ENCODE results near the gene RPL15.

RPL15 gene

DNA sequence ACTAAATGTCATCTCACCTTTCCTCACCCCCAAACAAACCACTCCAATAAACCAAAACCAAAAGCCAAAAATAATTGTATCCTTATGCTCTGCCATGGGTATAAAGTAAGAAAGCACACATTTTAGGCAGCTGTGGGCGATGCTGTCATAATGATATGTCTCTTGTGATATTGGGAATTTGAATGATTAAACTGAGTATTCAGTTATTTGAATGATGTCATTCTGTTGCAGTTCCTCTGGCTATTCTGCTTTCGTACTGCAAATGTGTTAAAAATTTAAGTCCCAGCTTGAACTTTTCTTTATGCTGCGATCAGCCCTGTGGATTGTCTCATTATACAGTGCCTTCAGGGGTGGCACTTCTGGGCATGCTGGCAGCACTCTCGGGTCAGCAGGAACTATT is 17.3 kb downstream of the RPL15 start:
- no peak for DNase-seq

DNA sequence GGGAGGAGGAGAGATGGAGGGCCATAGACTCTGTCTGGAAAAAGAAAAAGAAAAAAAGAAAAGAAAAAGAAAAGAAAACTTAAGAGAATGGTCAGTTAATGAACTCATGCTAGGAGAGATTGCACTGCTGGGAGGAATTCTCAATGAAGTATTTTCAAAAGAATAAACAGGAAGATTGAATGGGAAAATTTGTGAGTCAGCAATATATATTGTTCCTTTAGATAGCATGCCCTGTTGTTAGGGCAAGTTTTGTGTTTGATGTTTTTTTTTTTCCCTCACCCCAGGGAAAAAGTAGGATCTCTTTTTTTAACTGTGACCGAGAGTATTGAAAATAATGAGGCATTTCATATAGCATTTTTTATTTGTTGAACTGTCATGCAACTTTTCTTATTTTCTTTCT is 20.4 kb downstream of the RPL15 start:
- no peak for DNase-seq

DNA sequence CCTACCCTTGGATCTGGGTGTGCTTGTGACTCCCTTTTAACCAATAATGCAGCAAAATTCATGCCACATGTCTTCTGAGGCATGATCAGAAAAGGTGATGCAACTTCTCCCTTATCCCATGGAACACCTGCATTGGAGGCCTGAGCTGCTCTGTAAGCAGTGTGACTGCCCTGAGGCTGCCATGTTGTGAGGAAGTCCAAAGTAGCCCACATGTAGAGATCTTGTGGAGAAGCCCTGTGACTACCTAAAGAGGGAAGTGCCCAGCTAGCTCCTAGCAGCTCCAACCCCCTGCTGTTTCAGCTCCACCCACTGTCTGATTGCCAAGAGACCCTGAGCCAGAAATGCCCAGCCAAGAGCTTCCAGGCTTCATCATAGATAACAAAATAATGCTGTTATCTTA is 21.8 kb downstream of the RPL15 start:
- DNase-seq, result peak; percentile 32

GRCh38 chr3:23940775-23941174 is 23.8 kb downstream of the RPL15 start:
- no peak for DNase-seq

GRCh38 chr3:23941440-23941839 is 24.5 kb downstream of the RPL15 start:
- no peak for DNase-seq

DNA sequence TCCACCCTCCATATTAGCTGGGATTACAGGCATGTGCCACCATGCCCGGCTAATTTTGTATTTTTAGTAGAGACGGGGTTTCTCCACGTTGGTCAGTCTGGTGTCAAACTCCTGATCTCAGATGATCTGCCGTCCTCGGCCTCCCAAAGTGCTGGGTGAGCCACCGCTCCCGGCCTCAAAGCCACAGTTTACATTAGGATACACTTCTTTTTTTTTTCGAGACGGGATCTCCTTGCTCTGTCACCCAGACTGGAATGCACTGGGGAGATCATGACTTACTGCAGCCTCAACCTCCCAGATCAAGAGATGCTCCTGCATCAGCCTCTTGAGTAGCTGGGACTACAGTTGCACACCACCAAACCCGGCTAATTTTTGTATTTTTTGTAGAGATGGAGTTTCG is 25.6 kb downstream of the RPL15 start:
- no peak for DNase-seq

GRCh38 chr3:23944007-23944783 is 27.3 kb downstream of the RPL15 start:
- DNase-seq, result no peak

GRCh38 chr3:23944861-23945662 is 28.1 kb downstream of the RPL15 start, which contains the start of gene NR1D2:
TSS of gene NR1D2 (plus strand) at chr3:23945286. CDS start at chr3:23945579, 293 bp downstream.
- peak; percentile 68 for DNase-seq

DNA sequence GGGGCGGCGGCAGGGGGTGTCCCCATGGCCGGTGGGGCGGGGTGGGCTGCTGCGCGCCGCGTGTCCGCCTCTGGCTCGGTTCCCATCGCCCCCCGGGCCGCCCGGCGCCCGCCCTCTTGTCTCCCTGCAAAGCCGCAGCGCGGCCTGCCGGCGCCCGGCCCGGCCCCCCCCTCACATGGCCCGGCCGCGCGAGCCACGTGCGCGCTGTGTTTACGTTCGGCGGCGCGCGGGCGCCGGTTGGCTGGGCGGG is 28.7 kb downstream of the RPL15 start:
- DNase-seq, result no peak

DNA sequence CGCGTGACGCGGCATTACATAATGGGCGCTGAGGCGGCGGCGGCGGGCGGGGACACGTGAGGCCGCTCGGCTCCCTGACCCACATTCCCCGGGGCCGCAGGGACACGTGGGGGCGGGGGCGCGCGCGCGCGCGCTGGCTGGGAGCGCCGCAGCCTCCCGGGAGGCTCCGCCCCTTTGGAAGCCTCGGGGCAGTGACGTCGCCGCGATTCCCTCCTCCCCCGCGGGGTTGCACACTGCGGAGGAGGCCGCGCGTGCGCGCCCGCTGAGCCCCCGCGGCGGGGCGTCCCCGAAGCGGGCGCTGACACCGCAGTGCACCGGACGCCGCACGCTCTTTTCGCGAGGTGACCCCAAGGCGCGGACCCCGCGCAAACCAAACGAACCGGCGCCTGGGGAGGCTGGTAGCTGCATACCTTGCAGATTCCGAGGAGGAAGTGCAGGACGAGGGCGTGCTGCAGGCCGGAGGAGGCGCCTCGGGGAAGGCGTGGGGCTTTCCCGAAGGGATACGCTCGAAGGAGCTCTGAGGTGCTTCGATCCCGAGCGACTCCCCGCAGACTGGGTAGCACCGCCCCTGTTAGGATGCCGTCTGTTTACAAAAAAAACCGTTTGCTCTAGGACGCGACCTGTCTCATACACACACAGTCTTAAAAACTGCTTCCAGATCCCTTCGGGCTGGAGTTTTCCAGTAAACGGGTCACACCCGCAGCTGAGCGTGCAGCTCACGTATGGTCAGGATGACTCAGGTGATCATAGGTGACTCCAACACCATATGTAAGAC is 29.2 kb downstream of the RPL15 start:
- peak; percentile 91 for DNase-seq

GRCh38 chr3:23948761-23949160 is 31.8 kb downstream of the RPL15 start:
- DNase-seq, result peak; percentile 48

GRCh38 chr3:23949784-23950183 is 32.9 kb downstream of the RPL15 start:
- DNase-seq, result no peak

- DNase-seq, result no peak
Measured at GRCh38 chr3:23950293-23950692, 33.4 kb downstream of the RPL15 start.

DNA sequence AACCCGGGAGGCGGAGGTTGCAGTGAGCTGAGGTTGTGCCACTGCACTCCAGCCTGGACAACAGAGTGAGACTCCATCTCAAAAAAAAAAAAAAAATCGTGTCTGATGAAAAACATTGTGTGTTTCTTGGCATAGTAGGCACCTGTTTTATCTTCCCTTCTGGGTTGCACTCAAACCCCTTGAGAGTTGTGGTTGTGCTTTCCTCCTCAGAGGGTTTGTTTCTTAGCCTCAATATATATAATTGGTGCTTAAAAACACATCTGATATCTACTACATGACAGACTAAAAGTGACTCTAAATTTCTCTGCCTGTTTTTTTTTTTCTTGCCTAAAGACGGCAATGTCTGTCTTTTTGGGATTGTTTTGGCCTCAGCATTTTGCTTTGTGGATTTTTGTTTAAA is 35.7 kb downstream of the RPL15 start:
- no peak for DNase-seq

- DNase-seq, result no peak
Measured at GRCh38 chr3:23953523-23953922, 36.6 kb downstream of the RPL15 start.

DNA sequence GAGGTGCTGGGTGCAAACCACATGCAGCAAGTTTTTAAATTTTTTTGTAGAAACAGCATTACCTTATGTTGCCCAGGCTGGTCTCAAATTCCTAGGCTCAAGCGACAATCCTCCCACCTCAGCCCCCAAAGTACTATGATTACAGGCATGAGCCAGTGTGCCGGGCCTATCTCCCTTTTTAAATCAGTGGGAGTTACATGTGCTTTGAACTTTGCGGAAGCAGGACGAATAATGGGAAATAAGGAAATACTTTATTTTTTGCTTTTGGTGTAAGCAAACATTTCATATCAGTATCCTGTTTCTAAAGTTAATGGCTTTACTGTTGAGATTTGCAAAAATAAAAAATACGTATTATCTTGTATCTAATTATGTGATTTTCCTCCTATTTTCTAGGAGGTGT is 37.2 kb downstream of the RPL15 start:
- no peak for DNase-seq

GRCh38 chr3:23956701-23957100 is 39.8 kb downstream of the RPL15 start:
- DNase-seq, result no peak

DNA sequence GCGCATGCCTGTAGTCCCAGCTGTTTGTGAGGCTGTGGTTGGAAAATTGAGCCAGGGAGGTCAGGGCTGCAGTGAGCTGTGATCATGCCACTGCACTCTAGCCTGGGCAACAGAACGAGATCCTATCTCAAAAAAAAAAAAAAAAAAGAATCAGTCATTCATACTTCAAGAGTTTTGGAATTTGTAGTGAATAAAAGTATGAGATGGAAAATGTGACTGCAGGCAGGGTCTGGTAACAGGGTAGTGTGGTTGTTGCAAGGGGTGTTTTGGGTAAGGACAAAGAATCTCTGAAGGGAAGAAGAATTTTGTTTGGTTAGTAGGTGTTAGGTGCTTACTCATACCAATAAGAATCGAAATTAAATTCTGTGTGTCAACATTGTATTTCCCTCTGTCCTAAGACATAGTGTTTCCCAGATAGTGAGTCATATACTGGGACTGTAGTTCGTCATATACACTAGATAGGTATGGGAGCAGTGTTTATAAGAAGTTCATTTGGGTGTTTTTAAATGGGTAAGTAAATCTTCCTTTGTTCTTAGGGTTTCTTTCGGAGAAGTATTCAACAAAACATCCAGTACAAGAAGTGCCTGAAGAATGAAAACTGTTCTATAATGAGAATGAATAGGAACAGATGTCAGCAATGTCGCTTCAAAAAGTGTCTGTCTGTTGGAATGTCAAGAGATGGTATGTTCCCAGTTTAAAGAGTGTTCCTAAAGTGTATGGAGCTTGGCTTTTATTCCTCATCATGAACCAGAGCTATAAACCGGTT is 42.4 kb downstream of the RPL15 start:
- peak; percentile 83 for DNase-seq

GRCh38 chr3:23960649-23961048 is 43.7 kb downstream of the RPL15 start:
- DNase-seq, result no peak

- DNase-seq, result no peak
Measured at GRCh38 chr3:23961066-23961465, 44.1 kb downstream of the RPL15 start.

GRCh38 chr3:23961913-23962312 is 45.0 kb downstream of the RPL15 start:
- DNase-seq, result no peak

GRCh38 chr3:23964537-23965235 is 47.8 kb downstream of the RPL15 start:
- DNase-seq, result no peak
